ENCODE measurements around the gene KATNAL2.
"Not testable (repeated sequence)": the region's sequence is repeated elsewhere in the genome, so short reads cannot be mapped to it uniquely, and the experiment has no call there.

The KATNAL2 gene

GRCh38 chr18:46939998-46940571 is 22.7 kb downstream of the KATNAL2 start:
- DNase-seq (ENCODE audit: low read depth) = no peak

GRCh38 chr18:46942646-46943045 is 25.2 kb downstream of the KATNAL2 start:
- no peak for DNase-seq (ENCODE audit: low read depth)

- DNase-seq (ENCODE audit: low read depth) = no peak
Observed at GRCh38 chr18:46946656-46947282, 29.4 kb downstream of the KATNAL2 start.

GRCh38 chr18:46950064-46950656 is 32.8 kb downstream of the KATNAL2 start:
- no peak for DNase-seq (ENCODE audit: low read depth)

GRCh38 chr18:46953195-46953594 is 35.8 kb downstream of the KATNAL2 start:
- DNase-seq (ENCODE audit: low read depth) = no peak

GRCh38 chr18:46958209-46958608 is 40.8 kb downstream of the KATNAL2 start:
- no peak for DNase-seq (ENCODE audit: low read depth)

GRCh38 chr18:46963656-46964578 is 46.5 kb downstream of the KATNAL2 start:
- not testable (repeated sequence) for DNase-seq (ENCODE audit: low read depth)

GRCh38 chr18:46964579-46965293 is 47.3 kb downstream of the KATNAL2 start:
- DNase-seq (ENCODE audit: low read depth) = not testable (repeated sequence)

- DNase-seq (ENCODE audit: low read depth) = not testable (repeated sequence)
Observed at GRCh38 chr18:46966266-46966665, 48.9 kb downstream of the KATNAL2 start.

- not testable (repeated sequence) for DNase-seq (ENCODE audit: low read depth)
Observed at GRCh38 chr18:46969551-46969950, 52.1 kb downstream of the KATNAL2 start.

GRCh38 chr18:47019870-47020269 is 102.5 kb downstream of the KATNAL2 start:
- not testable (repeated sequence) for DNase-seq (ENCODE audit: low read depth)

- DNase-seq (ENCODE audit: low read depth) = not testable (repeated sequence)
Observed at GRCh38 chr18:47020757-47021156, 103.4 kb downstream of the KATNAL2 start.

- not testable (repeated sequence) for DNase-seq (ENCODE audit: low read depth)
Observed at GRCh38 chr18:47022821-47023220, 105.4 kb downstream of the KATNAL2 start.

GRCh38 chr18:47023769-47024465 is 106.5 kb downstream of the KATNAL2 start:
- DNase-seq (ENCODE audit: low read depth) = not testable (repeated sequence)

- not testable (repeated sequence) for DNase-seq (ENCODE audit: low read depth)
Observed at GRCh38 chr18:47025557-47026174, 108.3 kb downstream of the KATNAL2 start.

- DNase-seq (ENCODE audit: low read depth) = not testable (repeated sequence)
Observed at GRCh38 chr18:47028738-47029137, 111.3 kb downstream of the KATNAL2 start.

GRCh38 chr18:47029684-47030353 is 112.4 kb downstream of the KATNAL2 start:
- not testable (repeated sequence) for DNase-seq (ENCODE audit: low read depth)

- DNase-seq (ENCODE audit: low read depth) = not testable (repeated sequence)
Observed at GRCh38 chr18:47030887-47031286, 113.5 kb downstream of the KATNAL2 start.

- DNase-seq (ENCODE audit: low read depth) = no peak
Observed at GRCh38 chr18:47032945-47033344, 115.5 kb downstream of the KATNAL2 start.

GRCh38 chr18:47034591-47034990 is 117.2 kb downstream of the KATNAL2 start:
- not testable (repeated sequence) for DNase-seq (ENCODE audit: low read depth)

Data from GM04504 (cell line).